ENCODE results near the gene PSD2. TPM values are rescaled to one million over a fixed set of nuclear protein-coding genes. Genes with fewer than 3 reads are reported as not detected.

PSD2 gene
- total RNA-seq, 2 experiments from 2014 or later, result 0.08 TPM; not detected in 1

GRCh38 chr5:139838381-139839197, 43.0 kb downstream of the PSD2 start:
- intact Hi-C loops (cut with DNase I, micrococcal nuclease), result no loop called here
- Mint-ChIP-seq H3K27me3 (peaks cover 36% of the 10 kb centered on the region), H3K4me3 (no peak overlapping the region), H3K4me1 (ENCODE audit: low read depth) (no peaks in the 10 kb centered on the region), H3K36me3 (ENCODE audit: low read depth) (no peaks in the 10 kb centered on the region), H3K27ac (no peak overlapping the region), H3K9me3 (no peaks in the 10 kb centered on the region)
- Histone ChIP-seq H3K4me1 (ENCODE audit: insufficient read depth, low read length) (no peaks in the 10 kb centered on the region), H3K36me3 (ENCODE audit: insufficient read depth, low read length) (no peaks in the 10 kb centered on the region), H3K4me3 (ENCODE audit: low read length) (no peak overlapping the region), H3K9me3 (ENCODE audit: control insufficient read depth in 1 of 2, insufficient read depth in 1 of 2, low read length in 2 of 2) (no peaks in the 10 kb centered on the region), H3K27me3 (ENCODE audit: control insufficient read depth in 1 of 2, insufficient read depth in 2 of 2, low read length in 2 of 2) (peaks cover 2 to 12% of the 10 kb centered on the region in 2 experiments), H3K27ac (ENCODE audit: low read depth in 1 of 2, low read length in 2 of 2) (no peak overlapping the region)
- TF ChIP-seq, protein P1, sequence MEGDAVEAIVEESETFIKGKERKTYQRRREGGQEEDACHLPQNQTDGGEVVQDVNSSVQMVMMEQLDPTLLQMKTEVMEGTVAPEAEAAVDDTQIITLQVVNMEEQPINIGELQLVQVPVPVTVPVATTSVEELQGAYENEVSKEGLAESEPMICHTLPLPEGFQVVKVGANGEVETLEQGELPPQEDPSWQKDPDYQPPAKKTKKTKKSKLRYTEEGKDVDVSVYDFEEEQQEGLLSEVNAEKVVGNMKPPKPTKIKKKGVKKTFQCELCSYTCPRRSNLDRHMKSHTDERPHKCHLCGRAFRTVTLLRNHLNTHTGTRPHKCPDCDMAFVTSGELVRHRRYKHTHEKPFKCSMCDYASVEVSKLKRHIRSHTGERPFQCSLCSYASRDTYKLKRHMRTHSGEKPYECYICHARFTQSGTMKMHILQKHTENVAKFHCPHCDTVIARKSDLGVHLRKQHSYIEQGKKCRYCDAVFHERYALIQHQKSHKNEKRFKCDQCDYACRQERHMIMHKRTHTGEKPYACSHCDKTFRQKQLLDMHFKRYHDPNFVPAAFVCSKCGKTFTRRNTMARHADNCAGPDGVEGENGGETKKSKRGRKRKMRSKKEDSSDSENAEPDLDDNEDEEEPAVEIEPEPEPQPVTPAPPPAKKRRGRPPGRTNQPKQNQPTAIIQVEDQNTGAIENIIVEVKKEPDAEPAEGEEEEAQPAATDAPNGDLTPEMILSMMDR (IDR thresholded peaks at IDR 0.05), result no peak
- ATAC-seq (ENCODE audit: poor library complexity) (no peak), DNase-seq (no peak)
- ChIA-PET POLR2A (no interaction called here), CTCF (no interaction called here)

DNA sequence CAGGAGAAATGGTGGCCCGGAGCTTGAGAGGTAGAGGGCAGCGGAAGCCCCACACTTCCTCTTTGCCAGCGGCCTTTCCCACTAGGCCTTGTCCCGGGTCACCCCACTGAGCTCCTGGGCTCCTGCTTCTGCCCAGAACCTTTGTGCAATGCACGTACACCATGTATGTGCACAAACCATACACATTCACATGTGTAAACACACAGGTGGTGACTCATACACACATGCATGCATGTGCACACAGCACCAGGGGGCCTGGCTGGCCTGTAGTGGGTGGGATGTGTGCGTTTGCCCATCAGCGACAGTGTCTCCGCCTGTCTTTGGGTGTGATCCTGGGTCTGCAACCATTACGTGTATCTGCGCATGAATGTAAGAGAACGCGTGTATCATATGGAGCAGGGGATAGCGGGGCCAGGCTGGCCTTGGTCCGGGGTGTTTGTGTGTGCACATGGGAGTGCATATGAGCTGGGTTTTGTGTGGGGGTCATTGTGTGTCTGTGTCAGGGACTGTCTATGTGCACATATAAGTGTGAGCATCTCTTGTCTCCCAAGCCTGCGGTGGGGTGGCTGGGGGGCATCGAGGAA, 43.7 kb downstream of the PSD2 start:
- H3K9me3 Mint-ChIP-seq, result no peaks in the 10 kb centered on the region
- no peak overlapping the region for H3K27ac Mint-ChIP-seq
- no peak overlapping the region for H3K4me3 Mint-ChIP-seq
- POLR2A ChIA-PET, result no interaction called here
- Histone ChIP-seq H3K27me3 (ENCODE audit: control insufficient read depth in 1 of 2, insufficient read depth in 2 of 2, low read length in 2 of 2) (peaks cover 0 to 8% of the 10 kb centered on the region in 2 experiments), H3K27ac (ENCODE audit: low read depth in 1 of 2, low read length in 2 of 2) (no peak overlapping the region), H3K36me3 (ENCODE audit: insufficient read depth, low read length) (no peaks in the 10 kb centered on the region), H3K4me1 (ENCODE audit: insufficient read depth, low read length) (peaks cover under 1% of the 10 kb centered on the region), H3K4me3 (ENCODE audit: low read length) (no peak overlapping the region), H3K9me3 (ENCODE audit: control insufficient read depth in 1 of 2, insufficient read depth in 1 of 2, low read length in 2 of 2) (no peaks in the 10 kb centered on the region)
- DNase-seq (no peak), ATAC-seq (ENCODE audit: poor library complexity) (no peak)
- no peaks in the 10 kb centered on the region for H3K36me3 Mint-ChIP-seq (ENCODE audit: low read depth)
- CTCF ChIA-PET, result no interaction called here
- intact Hi-C loops (cut with DNase I, micrococcal nuclease), result no loop called here
- H3K27me3 Mint-ChIP-seq, result peaks cover 38% of the 10 kb centered on the region
- TF ChIP-seq, protein P1 (IDR thresholded peaks at IDR 0.05), result no peak
- H3K4me1 Mint-ChIP-seq (ENCODE audit: low read depth), result peaks cover under 1% of the 10 kb centered on the region

- TF ChIP-seq, protein P1 (IDR thresholded peaks at IDR 0.05), result no peak
- Histone ChIP-seq H3K9me3 (ENCODE audit: control insufficient read depth in 1 of 2, insufficient read depth in 1 of 2, low read length in 2 of 2) (no peaks in the 10 kb centered on the region), H3K27me3 (ENCODE audit: control insufficient read depth in 1 of 2, insufficient read depth in 2 of 2, low read length in 2 of 2) (peaks cover 2 to 7% of the 10 kb centered on the region in 2 experiments), H3K4me1 (ENCODE audit: insufficient read depth, low read length) (peaks cover 4% of the 10 kb centered on the region), H3K4me3 (ENCODE audit: low read length) (no peak overlapping the region), H3K27ac (ENCODE audit: low read depth in 1 of 2, low read length in 2 of 2) (no peak overlapping the region), H3K36me3 (ENCODE audit: insufficient read depth, low read length) (no peaks in the 10 kb centered on the region)
- ChIA-PET POLR2A (no interaction called here), CTCF (no interaction called here)
- peaks cover 4% of the 10 kb centered on the region for H3K4me1 Mint-ChIP-seq (ENCODE audit: low read depth)
- no peaks in the 10 kb centered on the region for H3K9me3 Mint-ChIP-seq
- intact Hi-C loops (cut with DNase I, micrococcal nuclease), result loop anchor here (2.0 to 10.0 kb wide), 4 partner anchors 45 to 545 kb away; partner anchors contain the start of genes CYSTM1 (in 1 of the 2), MATR3 (in 1 of the 2) and PSD2 (in 1 of the 2)
- ATAC-seq (ENCODE audit: poor library complexity) (no peak), DNase-seq (no peak)
- H3K36me3 Mint-ChIP-seq (ENCODE audit: low read depth), result no peaks in the 10 kb centered on the region
- H3K27me3 Mint-ChIP-seq, result peaks cover 38% of the 10 kb centered on the region
- H3K4me3 Mint-ChIP-seq, result no peak overlapping the region
- H3K27ac Mint-ChIP-seq, result no peak overlapping the region
These were observed 44.3 kb downstream of the PSD2 start for GRCh38 chr5:139839918-139840317.
